Germinal center (tissue), 1 donor: ENCODE results near the gene AP1G2.
A peak's percentile ranks its signal among the peaks of the same experiment; 100 is the strongest.

Source experiments
- DNase-seq: peaks from one replicate; pipeline ENCODE4 v3.0.0; 2012; ENCODE audit warnings: mixed read lengths, low spot score

AP1G2 gene

DNA sequence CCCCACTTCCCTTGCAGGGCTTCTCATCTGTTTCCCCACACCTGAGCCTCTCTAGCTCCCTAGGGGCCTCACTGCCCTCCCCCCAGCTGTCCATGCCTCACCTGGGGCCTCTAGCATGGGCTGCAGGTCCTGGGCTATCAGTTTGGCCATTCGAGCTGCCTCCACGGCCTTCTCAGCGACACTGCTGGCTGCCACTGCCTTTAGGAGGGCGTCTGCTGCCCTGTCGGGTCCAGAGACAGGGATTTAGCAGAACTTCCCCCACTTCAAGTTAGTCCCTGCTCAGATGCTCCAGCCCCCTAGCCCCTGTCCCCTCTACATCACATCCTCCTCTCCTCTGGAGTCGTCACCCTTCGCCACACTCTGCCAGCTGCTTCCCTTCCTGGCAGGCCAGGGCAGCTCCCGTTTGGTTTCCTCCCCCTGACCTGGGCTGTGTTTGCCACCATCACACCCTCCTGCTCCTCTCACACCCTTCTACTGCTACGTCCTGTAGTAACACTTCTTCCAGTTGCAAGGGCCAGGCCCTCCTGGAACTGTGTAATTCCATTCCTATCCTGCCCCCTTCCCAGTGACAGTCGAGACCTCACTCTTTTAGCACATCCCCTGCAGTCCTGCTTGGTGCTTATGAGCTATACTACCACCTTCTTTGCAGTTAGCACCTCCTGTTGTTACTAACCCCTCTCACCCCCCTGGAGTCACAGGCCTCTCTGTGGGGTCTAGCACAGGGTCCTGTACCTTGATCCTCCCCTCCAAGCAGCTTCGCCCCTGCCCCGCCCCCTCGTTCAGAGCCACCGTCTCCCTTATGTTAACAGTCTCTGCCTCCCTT, 4.3 kb upstream of the AP1G2 start:
- DNase-seq, result no peak

DNA sequence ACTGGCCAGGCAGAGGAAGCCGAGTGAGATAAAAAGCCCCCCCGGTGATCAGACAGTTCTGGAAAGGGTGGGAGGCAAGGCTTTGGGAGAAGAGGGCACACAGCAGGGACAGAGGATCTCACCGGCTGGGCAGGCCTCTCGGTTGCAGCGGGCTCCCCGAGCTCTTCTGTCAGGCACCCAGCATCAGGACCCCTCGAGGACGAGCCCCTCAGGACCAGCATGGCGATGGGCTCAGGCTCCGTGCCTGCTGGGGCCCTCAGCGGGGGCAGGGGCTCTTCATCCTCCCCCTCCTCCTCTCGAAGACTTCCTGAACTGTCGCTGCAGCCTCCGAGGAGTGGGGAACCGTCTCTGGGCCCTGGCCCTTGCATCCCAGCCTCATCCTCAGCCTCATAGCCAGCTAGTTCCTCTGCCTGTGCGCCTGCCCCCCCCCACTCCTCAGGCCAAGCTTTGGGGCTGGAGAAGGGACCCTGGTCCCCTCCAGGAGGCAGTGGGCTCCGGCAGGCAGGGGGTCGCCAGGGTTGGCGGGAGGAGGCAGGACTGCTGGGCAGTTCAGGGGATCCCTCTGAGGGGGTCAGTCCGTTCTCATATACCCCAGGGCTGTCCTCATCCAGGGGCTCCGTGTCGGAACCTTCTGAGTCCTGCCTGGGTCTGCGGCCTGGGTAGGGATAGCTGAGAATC, 3.4 kb upstream of the AP1G2 start:
- DNase-seq, result no peak

DNA sequence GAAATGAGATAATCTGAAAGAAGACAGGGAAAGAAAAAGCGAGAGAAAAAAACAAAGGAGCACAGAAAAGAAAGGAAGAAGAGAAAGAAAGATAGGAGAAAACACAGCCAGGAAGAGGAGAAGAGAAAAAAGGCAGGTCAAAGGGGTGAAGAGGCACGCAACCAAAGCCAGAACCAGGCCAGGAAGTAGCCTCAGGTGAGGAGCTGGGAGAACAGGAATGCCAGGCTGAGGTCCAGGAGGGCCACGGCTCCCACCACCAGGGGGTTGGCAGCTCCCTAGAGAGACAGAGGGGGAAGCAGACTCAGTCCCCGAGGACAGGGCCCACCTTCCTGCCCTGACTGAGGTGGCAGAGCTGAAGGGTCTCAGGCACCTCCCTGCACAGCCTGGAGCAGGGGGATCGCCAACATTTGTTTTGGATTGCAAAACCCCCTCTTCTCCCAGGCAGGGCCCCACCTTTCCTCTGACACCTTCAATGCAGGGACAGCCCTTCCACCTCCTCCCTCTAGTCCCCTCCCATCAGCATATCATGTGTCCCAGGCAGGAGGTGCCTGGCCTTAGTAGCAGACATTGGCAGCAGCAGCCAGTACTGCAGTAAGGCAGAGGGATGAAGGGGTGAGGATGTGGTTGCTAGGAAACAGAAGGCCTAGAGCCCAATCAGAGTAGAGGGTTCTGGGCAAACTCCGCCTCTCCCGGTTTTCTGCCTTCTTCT, 2.0 kb upstream of the AP1G2 start:
- DNase-seq, result no peak

DNA sequence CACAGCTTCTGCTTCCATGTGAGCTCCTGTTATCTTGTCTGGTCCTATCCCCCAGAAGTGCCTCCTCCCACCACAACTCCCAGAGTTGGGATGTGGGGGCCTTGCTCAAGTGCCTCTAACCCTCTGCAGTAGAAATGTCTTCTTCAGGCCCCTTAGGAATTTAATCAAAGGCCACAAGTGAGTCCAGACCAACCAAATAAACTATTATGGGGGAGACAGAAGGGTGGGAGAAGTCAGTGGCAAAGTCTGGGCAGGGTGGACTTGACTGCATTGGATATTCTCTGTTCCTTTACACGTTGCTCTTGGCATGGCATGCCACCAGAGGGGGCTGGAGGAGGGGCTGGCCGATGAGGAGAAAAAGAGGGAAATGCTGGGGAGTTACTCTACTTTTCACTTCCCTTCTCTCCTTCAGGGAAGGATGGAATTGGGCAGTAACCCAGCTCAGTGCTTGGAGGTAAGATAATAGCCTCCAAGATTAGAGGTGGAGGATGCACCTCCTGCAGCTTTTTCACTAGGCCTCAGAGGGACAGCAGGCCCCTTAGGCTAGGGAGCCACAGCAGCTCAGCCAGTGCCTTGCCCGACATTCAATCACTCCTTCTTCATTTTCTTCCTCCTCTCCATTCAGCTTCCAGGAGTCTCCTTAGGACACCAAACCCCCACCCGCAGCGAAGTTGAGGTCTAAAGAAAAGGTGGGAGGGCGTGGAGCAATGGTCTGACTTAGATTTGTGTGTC, 1.2 kb upstream of the AP1G2 start:
- no peak for DNase-seq

DNA sequence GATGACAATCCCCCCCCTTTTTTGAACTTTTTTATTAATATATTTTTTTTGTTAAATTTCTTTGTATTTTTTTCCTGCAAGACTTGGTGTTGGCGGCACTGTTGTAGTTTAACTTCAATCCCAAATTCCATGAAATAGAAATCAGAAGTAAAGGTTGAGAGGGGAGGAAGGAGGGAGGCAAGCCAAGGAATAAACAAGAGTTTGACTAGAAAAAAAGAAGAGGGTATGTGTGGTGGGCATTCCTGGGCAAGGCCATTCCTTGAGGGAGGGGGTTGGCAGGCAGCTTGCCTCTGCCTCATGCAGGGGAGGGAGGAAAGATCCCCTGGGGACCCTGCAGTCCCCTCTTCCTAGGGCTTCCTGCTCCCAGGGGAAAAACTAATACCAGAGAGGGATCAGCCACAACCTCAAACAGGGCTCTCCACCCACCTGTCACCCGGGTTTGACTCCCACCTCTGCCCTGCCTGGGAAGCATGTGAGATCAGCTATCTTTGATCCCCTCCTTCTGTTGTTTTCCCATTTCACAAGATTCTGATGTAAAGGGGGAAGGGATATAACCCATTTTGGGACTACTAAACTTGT, 519 bp upstream of the AP1G2 start:
- no peak for DNase-seq

DNA sequence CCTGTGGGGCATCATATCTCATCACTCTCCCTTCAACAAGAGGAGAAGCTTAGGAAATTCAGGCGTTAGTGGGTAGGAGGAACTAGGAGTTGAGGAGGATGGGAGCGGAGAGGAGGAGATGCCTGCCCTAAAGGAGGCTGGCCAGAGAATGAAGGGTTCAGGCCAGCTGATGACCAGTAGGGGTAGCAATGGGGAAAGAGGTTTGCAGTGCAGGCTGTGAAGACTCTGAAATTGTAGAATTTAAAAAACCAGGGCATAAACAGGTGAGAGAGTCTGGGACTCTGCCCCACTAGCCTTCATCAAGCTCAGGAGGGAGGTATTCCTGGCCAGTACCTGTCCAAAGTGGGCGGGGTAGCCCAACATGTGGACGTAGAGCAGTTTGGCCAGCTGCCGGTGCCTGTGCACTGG, 809 bp downstream of the AP1G2 start:
- DNase-seq, result no peak

DNA sequence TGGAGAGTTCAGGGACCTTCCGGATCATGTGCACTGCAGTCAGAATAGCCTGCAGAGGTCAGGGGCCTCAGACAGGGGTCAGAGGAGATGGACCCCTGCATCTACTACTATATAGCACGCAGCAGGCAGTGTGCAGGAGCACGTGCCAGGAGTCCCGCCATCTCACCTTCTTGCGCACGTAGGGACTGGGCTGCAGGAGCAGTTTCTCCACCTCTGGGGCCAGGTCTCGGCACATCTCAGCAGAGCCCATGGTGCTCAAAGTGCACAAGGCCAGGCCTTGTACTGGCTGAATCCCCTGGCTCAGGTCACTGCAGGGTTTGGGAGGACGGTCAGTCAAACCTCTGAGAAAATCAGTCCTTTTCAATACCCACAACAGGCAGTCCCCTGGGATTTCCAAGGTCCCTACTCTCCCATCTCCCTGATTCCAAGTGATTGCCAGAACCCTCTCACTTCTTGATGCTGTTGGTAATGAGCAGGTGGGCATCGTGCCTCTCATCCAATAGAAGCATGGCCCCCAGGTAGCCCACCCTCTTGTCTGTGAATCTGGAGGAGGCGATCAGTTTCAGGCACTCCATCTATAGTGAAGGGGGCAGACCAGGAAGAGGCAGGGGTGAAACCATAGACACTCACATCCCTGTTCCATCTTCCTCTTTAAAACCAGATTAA, 1.3 kb downstream of the AP1G2 start:
- DNase-seq, result no peak

DNA sequence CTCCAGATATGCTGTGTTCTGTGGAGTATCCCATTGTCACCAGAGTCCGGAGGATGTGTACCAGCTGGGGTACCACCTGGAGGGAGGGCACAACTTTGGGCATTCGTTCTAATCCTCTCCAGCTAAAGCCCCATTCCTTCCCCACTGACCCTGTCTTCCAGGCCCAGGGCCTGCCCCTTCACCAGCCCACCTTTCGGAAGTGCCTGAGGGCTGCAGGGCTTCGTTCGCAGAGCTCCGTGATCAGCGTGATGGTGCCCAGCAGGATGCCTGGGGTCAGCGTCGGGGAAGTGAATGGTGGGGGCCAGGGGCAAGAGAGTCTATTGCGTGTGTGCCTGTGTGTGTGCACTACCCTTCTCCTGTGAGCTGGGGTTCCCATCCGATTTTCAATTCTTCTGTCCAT, 2.0 kb downstream of the AP1G2 start:
- DNase-seq, result no peak

DNA sequence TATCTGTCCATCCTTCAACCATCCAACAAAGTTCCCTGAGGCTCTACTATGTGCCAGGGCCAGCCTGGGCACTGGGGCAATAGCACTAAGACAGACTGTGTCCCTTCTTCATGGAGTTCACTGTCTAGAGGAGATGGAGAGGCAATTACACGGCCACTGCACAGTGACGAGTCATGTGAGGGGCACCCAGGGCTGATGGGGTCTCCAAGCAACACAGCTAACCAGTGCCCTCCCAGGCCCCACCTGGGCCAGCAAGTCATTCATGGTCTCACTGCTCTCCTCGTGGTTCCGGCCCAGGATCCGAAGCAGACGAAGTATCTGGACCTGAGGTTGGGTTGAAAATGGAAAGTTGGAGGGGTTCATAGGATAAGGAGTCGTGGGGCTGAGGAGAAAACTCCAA, 2.7 kb downstream of the AP1G2 start:
- no peak for DNase-seq

DNA sequence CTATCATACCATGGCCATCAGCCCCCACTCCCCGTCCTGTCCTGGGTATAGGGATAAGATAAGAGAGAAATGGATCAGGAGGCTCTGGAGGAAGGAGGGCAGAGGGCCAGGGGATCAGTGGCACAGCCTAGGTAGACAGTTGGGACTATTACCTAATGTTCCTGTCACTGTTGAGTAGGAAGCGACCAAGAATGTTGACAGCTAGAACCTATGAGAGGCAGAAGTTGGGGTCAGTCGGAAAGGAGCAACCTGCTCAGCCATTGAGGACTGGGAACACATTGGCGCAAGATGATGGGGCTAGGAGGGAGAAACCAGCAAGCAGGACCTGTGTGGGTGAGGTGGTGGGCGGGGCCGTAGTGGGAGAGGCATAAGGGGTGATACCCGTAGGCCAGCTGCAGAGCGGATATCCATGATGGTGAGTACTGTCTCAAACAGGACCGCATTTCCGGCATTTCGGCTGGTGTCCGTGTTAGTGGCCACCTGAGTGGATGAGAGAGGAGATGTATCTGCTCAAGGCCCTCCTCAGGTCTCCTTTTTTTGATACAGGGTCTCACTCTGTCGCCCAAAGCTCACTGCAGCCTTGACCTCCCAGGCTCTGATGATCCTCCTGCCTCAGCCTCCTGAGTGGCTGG, 3.3 kb downstream of the AP1G2 start:
- no peak for DNase-seq

DNA sequence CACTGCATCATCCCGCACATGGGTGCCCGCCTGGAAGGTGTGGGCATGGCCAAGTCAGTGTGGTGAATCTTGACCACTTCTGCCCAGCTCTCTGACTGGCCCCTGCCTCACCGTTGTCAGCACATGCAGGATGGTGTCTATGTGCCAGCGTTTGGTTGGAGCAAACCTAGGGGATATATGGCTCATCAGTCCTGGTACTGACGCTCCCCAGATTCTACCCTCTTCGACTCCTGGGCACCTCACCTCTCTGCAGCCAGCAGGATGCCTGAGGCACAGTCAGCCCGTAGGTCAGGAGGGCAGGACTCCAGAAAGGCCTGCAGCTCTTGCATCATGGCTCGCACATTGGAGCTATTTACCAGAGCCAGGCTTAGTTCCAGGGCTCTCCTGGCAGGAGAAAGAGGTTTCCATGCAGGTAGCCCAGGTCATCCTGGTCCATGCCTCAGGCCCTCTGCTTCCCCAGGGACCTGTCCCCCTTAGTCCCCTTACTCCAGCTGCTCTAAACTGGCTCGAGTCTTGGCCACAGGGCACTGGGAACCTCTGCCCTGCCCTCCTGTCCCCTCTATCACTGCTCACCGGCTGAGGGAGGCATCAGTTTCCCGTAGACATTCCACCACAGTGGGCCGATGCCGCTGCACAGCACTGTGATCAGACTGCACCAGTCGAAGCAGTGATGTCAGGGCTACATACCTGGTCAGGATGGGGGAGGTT, 4.0 kb downstream of the AP1G2 start:
- DNase-seq, result no peak

DNA sequence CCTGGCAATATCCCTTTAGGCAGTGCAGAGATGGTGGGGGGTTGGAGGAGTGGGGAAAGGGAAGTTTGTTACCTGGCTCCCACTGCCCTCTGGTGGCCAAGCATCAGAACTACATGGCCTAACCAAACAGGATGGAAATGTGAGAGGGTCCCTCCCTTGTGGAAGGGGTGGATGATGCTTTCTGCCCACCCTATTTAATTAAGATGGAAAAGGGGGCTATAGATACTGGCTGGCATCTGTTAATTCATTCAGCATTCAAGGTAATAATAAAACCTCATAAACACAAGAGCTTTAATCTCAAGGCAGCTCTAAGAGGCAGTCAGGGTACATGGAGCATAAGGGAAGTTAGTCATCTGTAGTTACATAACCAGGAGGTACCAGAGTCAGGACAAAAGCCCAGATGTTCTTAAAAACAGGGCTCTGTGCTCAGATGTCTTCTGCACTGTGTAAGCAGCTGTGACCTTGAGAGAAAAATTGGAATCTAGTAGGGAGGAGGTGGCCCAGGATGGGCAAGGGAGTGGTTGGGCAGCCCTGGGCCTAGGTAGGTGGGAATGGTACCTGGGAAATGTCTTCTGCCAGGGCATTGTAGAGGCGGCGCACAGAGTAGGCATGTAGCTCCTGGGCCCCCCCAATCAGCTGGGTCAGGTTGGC, 4.6 kb downstream of the AP1G2 start:
- DNase-seq, result peak; percentile 75

DNA sequence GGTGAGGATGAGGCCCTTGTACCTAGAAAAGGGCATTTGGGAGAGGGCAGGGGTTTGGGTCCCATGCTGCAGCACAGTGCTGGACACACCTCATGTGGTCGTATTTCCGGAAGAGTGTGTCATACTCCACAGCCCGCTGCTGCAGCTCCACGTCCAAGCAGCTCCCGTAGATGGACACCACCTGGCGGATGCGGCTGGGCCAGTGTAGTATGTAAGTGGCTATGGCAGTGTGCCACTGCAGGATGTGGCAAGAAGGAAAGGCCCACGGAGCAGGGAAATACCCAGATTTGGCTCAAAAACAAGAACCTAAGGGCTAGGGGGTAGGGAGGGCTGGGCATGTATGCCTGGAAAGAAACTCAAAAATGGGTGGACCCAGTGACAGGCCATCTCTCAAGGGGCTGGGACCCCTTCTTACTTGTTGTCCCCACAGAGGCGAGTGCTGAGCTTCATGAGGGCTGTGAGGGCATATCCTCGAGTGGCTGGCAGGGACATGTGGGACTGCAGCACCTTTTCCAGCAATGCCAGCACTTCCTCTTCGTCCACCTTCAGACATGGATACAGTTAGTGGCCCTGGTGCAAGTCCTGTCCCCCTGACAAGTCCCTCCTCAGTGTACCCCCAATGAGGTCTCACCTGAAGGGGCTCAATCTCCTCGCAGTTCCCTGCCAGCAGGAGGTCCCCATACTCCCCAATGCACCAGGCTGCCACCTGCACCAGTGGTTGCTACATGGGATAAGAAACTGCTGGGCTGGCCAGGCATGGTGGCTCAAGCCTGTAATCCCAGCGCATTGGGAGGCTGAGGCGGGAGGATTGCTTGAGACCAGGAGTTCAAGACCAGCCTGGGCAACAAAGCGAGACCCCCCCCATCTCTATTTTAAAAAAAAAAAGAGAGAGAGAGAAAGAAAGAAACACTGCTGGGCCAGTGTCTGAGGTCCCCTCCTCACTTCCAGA, 5.4 kb downstream of the AP1G2 start:
- no peak for DNase-seq

DNA sequence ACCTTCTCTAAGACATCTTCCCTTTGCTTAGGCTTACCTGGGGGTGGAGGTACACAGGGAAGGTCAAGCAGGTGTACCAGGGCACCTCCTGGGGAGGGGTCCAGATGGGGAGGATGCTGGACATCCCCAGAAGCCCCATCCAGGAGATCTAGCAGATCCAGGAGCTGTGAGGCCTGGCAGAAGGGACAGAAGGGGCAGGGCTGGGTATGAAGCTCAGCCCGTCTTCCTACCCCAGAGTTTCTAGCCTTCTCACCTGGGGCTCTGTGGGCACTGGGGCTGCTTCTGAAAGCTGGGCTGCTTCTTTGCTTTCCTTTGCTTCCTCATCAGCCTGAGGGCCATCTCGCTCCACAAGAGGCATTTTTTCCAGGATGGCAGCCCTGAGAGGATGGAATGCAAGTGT, 6.3 kb downstream of the AP1G2 start:
- no peak for DNase-seq

DNA sequence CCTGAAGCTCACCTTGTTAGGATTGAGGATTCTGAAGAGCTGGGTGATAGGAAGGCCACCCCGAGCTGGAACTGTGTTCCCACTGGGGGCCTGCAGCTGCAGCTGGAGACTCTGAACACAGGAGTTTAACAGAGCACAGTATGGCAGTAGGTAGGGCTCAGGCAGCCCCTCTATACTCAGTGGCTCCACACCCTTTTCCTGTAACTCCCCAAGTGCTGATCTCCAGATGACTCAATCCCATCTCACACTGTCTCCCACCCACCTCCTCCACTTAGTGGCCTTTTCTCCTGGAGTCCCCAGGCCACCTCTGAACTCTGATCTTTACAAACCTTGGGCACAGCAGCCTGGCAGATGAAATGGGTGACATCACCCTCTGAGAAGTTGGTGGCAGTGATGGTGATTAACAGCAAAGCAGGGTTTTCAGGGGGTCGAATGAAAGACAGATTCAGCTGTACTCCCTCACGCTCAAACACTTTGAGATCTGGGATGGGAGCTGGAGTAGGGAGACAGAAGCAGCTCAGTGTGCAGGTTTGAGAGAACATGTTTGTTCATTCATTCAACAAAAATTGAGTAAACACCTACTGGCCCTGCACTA, 7.6 kb downstream of the AP1G2 start:
- no peak for DNase-seq

DNA sequence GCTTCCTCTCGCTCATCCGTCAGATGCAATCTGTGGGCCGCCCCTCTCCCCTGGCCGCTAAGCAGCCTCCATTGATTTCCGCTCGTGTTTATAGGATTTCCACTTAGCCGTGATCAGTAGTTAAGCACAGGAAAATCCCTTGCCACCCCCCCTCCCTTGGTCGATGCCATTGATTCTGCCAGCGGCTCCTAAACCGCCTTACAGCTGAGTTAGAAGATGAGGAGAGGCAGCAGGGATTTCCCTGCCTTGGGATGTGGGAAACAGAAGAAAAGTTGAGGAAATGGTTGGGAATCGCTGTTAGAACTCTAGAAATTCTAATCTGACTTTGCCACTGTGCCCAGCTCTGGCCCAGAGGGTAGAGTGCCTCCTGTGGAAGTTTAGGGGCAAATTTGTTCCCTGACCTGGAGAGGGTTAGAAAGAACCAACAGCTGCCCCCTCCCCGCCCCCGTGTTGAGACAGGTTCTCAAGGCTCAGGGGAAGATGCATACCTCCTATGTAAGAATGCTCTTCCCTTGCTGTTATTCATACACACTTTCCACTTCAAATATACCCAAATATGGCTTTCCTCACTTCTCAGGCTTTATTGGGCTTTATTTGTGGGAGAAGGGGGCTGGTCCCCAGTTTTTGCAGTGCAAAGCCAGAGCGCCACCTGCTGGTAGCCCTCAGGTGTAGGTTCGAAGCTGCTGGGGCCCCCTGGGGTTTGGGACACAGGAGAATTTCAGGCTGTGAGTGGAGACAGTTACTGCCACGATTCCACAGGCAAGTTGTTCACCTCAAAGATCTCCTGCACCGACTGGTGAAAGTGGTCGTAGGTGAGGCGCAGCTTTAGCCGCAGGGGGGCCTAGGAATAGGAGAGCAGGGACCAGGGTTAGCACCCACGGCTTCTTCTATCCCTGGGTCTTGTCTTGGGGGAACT, 8.3 kb downstream of the AP1G2 start:
- DNase-seq, result peak; percentile 66

DNA sequence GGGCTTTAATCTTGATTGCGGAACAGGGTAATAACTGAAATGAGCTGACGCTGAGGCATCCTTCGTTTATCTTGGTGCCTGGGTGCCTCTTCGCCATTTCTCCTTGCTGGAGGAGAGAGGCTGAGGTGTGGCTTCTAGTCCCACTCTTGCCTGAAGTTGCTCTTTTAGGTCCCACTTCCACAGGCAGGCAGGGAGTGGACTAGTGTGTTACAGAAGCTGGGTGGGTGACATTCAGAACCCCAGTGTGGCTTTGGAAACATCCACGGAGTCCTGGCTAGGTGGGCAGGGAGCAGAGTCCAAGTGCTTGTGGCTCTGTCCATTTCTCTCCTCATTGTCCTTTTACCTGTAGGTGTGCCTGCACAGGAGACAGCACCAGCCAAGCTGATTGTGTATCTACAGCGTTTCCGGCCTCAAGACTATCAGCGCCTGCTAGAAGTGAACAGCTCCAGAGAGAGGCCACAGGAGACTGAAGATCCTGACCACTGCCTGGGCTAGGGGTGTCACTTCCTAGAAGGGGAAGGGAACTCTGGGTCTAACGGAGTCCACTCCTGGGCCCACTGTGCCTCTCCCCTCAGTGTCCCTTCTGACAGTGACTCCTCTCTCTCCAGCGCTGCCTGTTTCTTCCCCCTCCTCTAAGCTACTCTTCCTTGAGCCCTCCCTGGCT, 9.1 kb downstream of the AP1G2 start:
- DNase-seq, result no peak
